GM21526 (cell line): ENCODE data around the gene ITPK1.
A peak's percentile ranks its signal among the peaks of the same experiment; 100 is the strongest.
"Not testable (repeated sequence)": the region's sequence is repeated elsewhere in the genome, so short reads cannot be mapped to it uniquely, and the experiment has no call there.

Experiments used
- ATAC-seq: cut with Tn5 transposase; IDR thresholded peaks from one replicate; pipeline ENCODE4 v1.9.1; 2021; ENCODE audit warnings: moderate library complexity; ENCODE audit not compliant: unreplicated experiment, low FRiP score

The ITPK1 gene

GRCh38 chr14:93115821-93116675 is at the start of gene ITPK1:
TSS of gene ITPK1 (minus strand) at chr14:93115925. CDS start at chr14:93115163, 762 bp downstream.
- peak; percentile 51 for ATAC-seq

GRCh38 chr14:93163564-93163963 is 47.8 kb upstream of the ITPK1 start:
- no peak for ATAC-seq

GRCh38 chr14:93161411-93161940 is 45.8 kb upstream of the ITPK1 start:
- no peak for ATAC-seq

- no peak for ATAC-seq
Measured at GRCh38 chr14:93160353-93160801, 44.7 kb upstream of the ITPK1 start.

GRCh38 chr14:93159625-93160352 is 44.1 kb upstream of the ITPK1 start:
- ATAC-seq = not testable (repeated sequence)

GRCh38 chr14:93158349-93158748 is 42.6 kb upstream of the ITPK1 start:
- ATAC-seq = not testable (repeated sequence)

GRCh38 chr14:93156693-93157369 is 41.1 kb upstream of the ITPK1 start:
- ATAC-seq = no peak

- no peak for ATAC-seq
Measured at GRCh38 chr14:93155667-93156066, 39.9 kb upstream of the ITPK1 start.

- ATAC-seq = no peak
Measured at GRCh38 chr14:93153121-93153520, 37.4 kb upstream of the ITPK1 start.

GRCh38 chr14:93150227-93151208 is 34.8 kb upstream of the ITPK1 start:
- no peak for ATAC-seq

- no peak for ATAC-seq
Measured at GRCh38 chr14:93148979-93149378, 33.3 kb upstream of the ITPK1 start.

- no peak for ATAC-seq
Measured at GRCh38 chr14:93146119-93146518, 30.4 kb upstream of the ITPK1 start.

- ATAC-seq = no peak
Measured at GRCh38 chr14:93142854-93143652, 27.3 kb upstream of the ITPK1 start.

GRCh38 chr14:93137864-93138263 is 22.1 kb upstream of the ITPK1 start:
- ATAC-seq = no peak

GRCh38 chr14:93136508-93136907 is 20.8 kb upstream of the ITPK1 start:
- not testable (repeated sequence) for ATAC-seq

GRCh38 chr14:93136009-93136408 is 20.3 kb upstream of the ITPK1 start:
- ATAC-seq = no peak

- no peak for ATAC-seq
Measured at GRCh38 chr14:93135399-93135798, 19.7 kb upstream of the ITPK1 start.

GRCh38 chr14:93133464-93133863 is 17.7 kb upstream of the ITPK1 start:
- ATAC-seq = no peak
